H1 (cell line): Measurements from ENCODE around the gene ZNF511. TPM values are rescaled to one million over a fixed set of nuclear protein-coding genes. Genes with fewer than 3 reads are reported as not detected.

Experiments
- CTCF ChIA-PET: fragments of 300-600 bp; sonication (Branson Sonifier 250); formaldehyde crosslinking; loops from one replicate; lab custom pipeline; 2021; ENCODE audit not compliant: partially characterized antibody; lab: Charles Lee
- POLR2A ChIA-PET: fragments of 300-600 bp; sonication (Branson Sonifier 250); formaldehyde crosslinking; loops from one replicate; lab custom pipeline; 2021; ENCODE audit warnings: inconsistent platforms; ENCODE audit not compliant: partially characterized antibody; lab: Charles Lee
- DNase-seq, 2 experiments: peaks; one replicate each; pipeline versions ENCODE4 v3.0.0 to v3.0.0-alpha.2; 2010 to 2022; ENCODE audit warnings: low spot score in 2 of 2, low read depth in 1 of 2, mixed read lengths in 1 of 2
- FAIRE-seq: peaks from 2 replicates; lab custom pipeline; 2011; peaks lifted over from hg19 to GRCh38; lab: Jason Lieb, UNC
- H2AFZ ChIP-seq: 2 replicates; pipeline ENCODE4 v1.8.1; 2012; ENCODE audit warnings: low read length, inconsistent platforms
- H2AK5ac ChIP-seq: 2 replicates; pipeline ENCODE4 v1.6.1; 2013; ENCODE audit warnings: low read depth, low read length
- H2BK120ac ChIP-seq: replicated peaks from 2 replicates; pipeline ENCODE3; 2013; ENCODE audit warnings: low read depth, low read length, inconsistent platforms
- H2BK12ac ChIP-seq: 2 replicates; pipeline ENCODE4 v1.6.1; 2013; ENCODE audit warnings: low read depth, low read length
- H2BK15ac ChIP-seq: 2 replicates; pipeline ENCODE4 v1.6.1; 2013; ENCODE audit warnings: low read length
- H2BK20ac ChIP-seq: 2 replicates; pipeline ENCODE4 v1.6.1; 2013; ENCODE audit warnings: low read length
- H2BK5ac ChIP-seq: 2 replicates; pipeline ENCODE4 v1.6.1; 2013; ENCODE audit warnings: low read depth, low read length
- H3K14ac ChIP-seq: 2 replicates; pipeline ENCODE4 v1.6.1; 2013; ENCODE audit warnings: inconsistent platforms; ENCODE audit not compliant: insufficient read length
- H3K18ac ChIP-seq: 2 replicates; pipeline ENCODE4 v1.6.1; 2013; ENCODE audit warnings: low read length; ENCODE audit errors: extremely low read depth
- H3K23ac ChIP-seq: 2 replicates; pipeline ENCODE4 v1.6.1; 2013; ENCODE audit warnings: inconsistent platforms; ENCODE audit not compliant: insufficient read length
- H3K23me2 ChIP-seq: 2 replicates; pipeline ENCODE4 v1.6.1; 2013; ENCODE audit warnings: low read depth, low read length
- H3K27ac ChIP-seq: 2 replicates; pipeline ENCODE4 v1.6.1; 2011; ENCODE audit warnings: low read depth, low read length, inconsistent platforms
- H3K27me3 ChIP-seq, 4 experiments: replicated peaks in 1 of 4; 1 replicate in 1 of 4; 2 replicates in 3 of 4; pipeline versions ENCODE4 v1.6.1 to v1.8.1; 2011 to 2013; ENCODE audit warnings: low read length in 3 of 4, mild to moderate bottlenecking in 3 of 4, inconsistent platforms in 2 of 4, mixed read lengths in 2 of 4, moderate library complexity in 1 of 4; ENCODE audit not compliant: control insufficient read depth in 3 of 4, insufficient read depth in 3 of 4; ENCODE audit errors: extremely low read depth in 1 of 4
- H3K36me3 ChIP-seq, 4 experiments: 2 replicates each; pipeline versions ENCODE4 v1.6.1 to v1.8.1; 2011 to 2013; ENCODE audit warnings: mild to moderate bottlenecking in 4 of 4, low read length in 3 of 4, moderate library complexity in 2 of 4, control low read depth in 1 of 4, inconsistent platforms in 1 of 4; ENCODE audit not compliant: insufficient read depth in 4 of 4, control insufficient read depth in 2 of 4
- H3K4ac ChIP-seq: replicated peaks from 2 replicates; pipeline ENCODE3; 2013; ENCODE audit warnings: low read length, low read depth, mixed read lengths, inconsistent platforms; ENCODE audit not compliant: insufficient read length
- H3K4me1 ChIP-seq, 4 experiments: replicated peaks in 1 of 4; 1 replicate in 1 of 4; 2 replicates in 3 of 4; pipeline versions ENCODE4 v1.6.1 to v1.8.1; 2011 to 2013; ENCODE audit warnings: low read length in 3 of 4, inconsistent platforms in 2 of 4, mixed read lengths in 1 of 4; ENCODE audit not compliant: insufficient read depth in 4 of 4, control insufficient read depth in 3 of 4
- H3K4me2 ChIP-seq, 2 experiments: 2 replicates each; pipeline versions ENCODE4 v1.6.1 to v1.8.1; 2011 to 2013; ENCODE audit warnings: low read depth in 2 of 2, low read length in 2 of 2, control low read depth in 1 of 2, inconsistent platforms in 1 of 2, mild to moderate bottlenecking in 1 of 2; ENCODE audit not compliant: insufficient read depth in 1 of 2
- H3K4me3 ChIP-seq, 4 experiments: fragments of 200-600, 300-600 bp in 1 of 4; sonication (generic), shearing (Covaris generic), sonication (Bioruptor Twin) in 1 of 4; 2 replicates each; pipeline versions ENCODE4 v1.5.1 to v1.8.1; 2011 to 2016; ENCODE audit warnings: low read length in 4 of 4, low read depth in 3 of 4, control low read depth in 2 of 4, inconsistent platforms in 2 of 4, mild to moderate bottlenecking in 2 of 4, mixed read lengths in 1 of 4, moderate library complexity in 1 of 4; ENCODE audit not compliant: insufficient read depth in 2 of 4; ENCODE audit errors: extremely low read depth in 1 of 4
- H3K56ac ChIP-seq: replicated peaks from 2 replicates; pipeline ENCODE3; 2013; ENCODE audit warnings: low read depth, mild to moderate bottlenecking, mixed read lengths, low read length, inconsistent platforms; ENCODE audit not compliant: insufficient read length
- H3K79me1 ChIP-seq: 2 replicates; pipeline ENCODE4 v1.6.1; 2013; ENCODE audit warnings: low read depth, low read length, control low read depth
- H3K79me2 ChIP-seq, 2 experiments: 2 replicates each; pipeline versions ENCODE4 v1.6.1 to v1.8.1; 2012 to 2013; ENCODE audit warnings: low read length in 2 of 2, mild to moderate bottlenecking in 2 of 2, inconsistent platforms in 1 of 2; ENCODE audit not compliant: insufficient read depth in 2 of 2, control insufficient read depth in 1 of 2
- H3K9ac ChIP-seq, 4 experiments: replicated peaks in 1 of 4; 1 replicate in 1 of 4; 2 replicates in 3 of 4; pipeline versions ENCODE4 v1.6.1 to v1.8.1; 2011 to 2013; ENCODE audit warnings: low read depth in 3 of 4, low read length in 3 of 4, control low read depth in 2 of 4, mild to moderate bottlenecking in 2 of 4, moderate library complexity in 2 of 4, inconsistent platforms in 1 of 4; ENCODE audit errors: extremely low read depth in 1 of 4
- H3K9me3 ChIP-seq, 2 experiments: 2 replicates each; pipeline versions ENCODE4 v1.6.1 to v1.8.1; 2012 to 2013; ENCODE audit warnings: mild to moderate bottlenecking in 2 of 2, moderate library complexity in 2 of 2, control low read depth in 1 of 2, inconsistent platforms in 1 of 2, low read depth in 1 of 2, low read length in 1 of 2, mixed read lengths in 1 of 2; ENCODE audit not compliant: insufficient read depth in 2 of 2
- H4K20me1 ChIP-seq, 2 experiments: replicated peaks in 1 of 2; 2 replicates each; pipeline versions ENCODE3 to v1.8.1; 2011 to 2013; ENCODE audit warnings: inconsistent platforms in 2 of 2, low read length in 2 of 2, mild to moderate bottlenecking in 1 of 2; ENCODE audit not compliant: insufficient read depth in 2 of 2, control insufficient read depth in 1 of 2
- H4K5ac ChIP-seq: 2 replicates; pipeline ENCODE4 v1.6.1; 2013; ENCODE audit warnings: low read length, low read depth, mixed read lengths, inconsistent platforms; ENCODE audit not compliant: insufficient read length
- H4K8ac ChIP-seq: 2 replicates; pipeline ENCODE4 v1.8.0; 2013; ENCODE audit warnings: mild to moderate bottlenecking, moderate library complexity, low read length, inconsistent platforms; ENCODE audit not compliant: insufficient read depth; ENCODE audit errors: extremely low read depth
- H4K91ac ChIP-seq: replicated peaks from 2 replicates; pipeline ENCODE3; 2013; ENCODE audit warnings: low read length, mixed read lengths, inconsistent platforms; ENCODE audit not compliant: insufficient read length
- EZH2 ChIP-seq: fragments of 200-600 bp; sonication (generic); IDR thresholded peaks from 2 replicates; pipeline ENCODE4 v1.7.1; 2012; ENCODE audit warnings: low read depth, mild to moderate bottlenecking, moderate library complexity, low read length, inconsistent platforms; ENCODE audit not compliant: severe bottlenecking
- KDM4A ChIP-seq: IDR thresholded peaks from one replicate; pipeline ENCODE4 v1.7.1; 2012; ENCODE audit warnings: low read depth, mild to moderate bottlenecking, moderate library complexity, low read length, inconsistent platforms; ENCODE audit not compliant: severe bottlenecking
- RBBP5 ChIP-seq: IDR thresholded peaks from 2 replicates; pipeline ENCODE4 v1.7.1; 2012; ENCODE audit warnings: low read depth, mild to moderate bottlenecking, inconsistent platforms, low read length, moderate library complexity, borderline replicate concordance
- RNF2 ChIP-seq: fragments of 200-900, 300-1000 bp; sonication (generic); IDR thresholded peaks from 2 replicates; pipeline ENCODE4 v1.7.1; 2016; ENCODE audit warnings: borderline replicate concordance, low read depth, mild to moderate bottlenecking, antibody characterized with exemption, low read length; ENCODE audit not compliant: poor library complexity, severe bottlenecking; ENCODE audit errors: missing control alignments
- SAP30 ChIP-seq: fragments of 300-600 bp; sonication (generic); IDR thresholded peaks from 2 replicates; pipeline ENCODE4 v1.7.1; 2012; ENCODE audit warnings: low read length, moderate library complexity, mild to moderate bottlenecking, inconsistent platforms; ENCODE audit not compliant: insufficient read depth, insufficient replicate concordance
- SUZ12 ChIP-seq: fragments of 200-600 bp; sonication (generic); IDR thresholded peaks from 2 replicates; pipeline ENCODE4 v1.6.1; 2012; ENCODE audit warnings: mild to moderate bottlenecking, inconsistent platforms, low read length, moderate library complexity, mixed read lengths
- YY1 ChIP-seq: IDR thresholded peaks from 2 replicates; pipeline ENCODE4 v1.6.1; 2011; ENCODE audit warnings: low read depth, mild to moderate bottlenecking, low read length
- WGBS, 2 experiments: shearing (Covaris generic) in 1 of 2; methylation state at CpG; one replicate each; pipeline versions ENCODE4 v1.1.6 to v1.1.7; 2013 to 2015; ENCODE audit warnings: low lambda C conversion rate in 2 of 2, mixed read lengths in 2 of 2, inconsistent platforms in 1 of 2, low coverage in 1 of 2, missing lambda C conversion rate in 1 of 2; ENCODE audit not compliant: insufficient replicate concordance in 2 of 2, insufficient coverage in 1 of 2, insufficient read length in 1 of 2; ENCODE audit errors: extremely low coverage in 1 of 2, missing lambda C conversion rate in 1 of 2; 5-methylcytosine and 5-hydroxymethylcytosine counted together
- polyA plus RNA-seq, 7 experiments: library from polyadenylated mRNA; depleted of rRNA in 3 of 7; stranded (reverse) in 5 of 7; unstranded in 2 of 7; fragments of >200 nt in 5 of 7; fragments of 200-250 nt in 2 of 7; gene quantifications; 1 replicate in 5 of 7; 2 replicates in 1 of 7; 4 replicates in 1 of 7; pipeline versions ENCODE4 v1.2.1 to v1.2.3, GENCODE V29; 2011 to 2013; ENCODE audit warnings: missing spikeins in 2 of 7, mixed read lengths in 2 of 7
- total RNA-seq: library from RNA; stranded (reverse); fragmentation: NEBNext Ultra II Directional; extraction: Animal tissue kit (Norgen Biotek cat#: 25700); gene quantifications from 2 replicates; pipeline ENCODE4 v1.2.1, GENCODE V29; 2021

ZNF511 gene
- total and polyA plus RNA-seq, 2 of the 8 experiments (the other 6 are each of a cell fraction or from before 2014, with no cell fraction given): 55.4 to 71.7 TPM

GRCh38 chr10:133325440-133326222 lies 16.9 kb downstream of the ZNF511 start:
- Histone ChIP-seq H3K4ac (no peak overlapping the region), H2AFZ (0 out of 2 replicates have a peak overlapping the region, but pooled peaks have one; percentile 57), H3K23me2 (peaks cover 6% of the 10 kb centered on the region; the same call in 1 of the 2 replicates), H4K91ac (no peak overlapping the region), H3K79me1 (no peaks in the 10 kb centered on the region), H2AK5ac (no peak overlapping the region), H3K9ac (peak overlapping the region in 1 of 4 experiments; percentile 65; a peak in 1 of 7 replicates), H4K20me1 (peaks cover 0 to 2% of the 10 kb centered on the region in 2 experiments), H3K18ac (no peak overlapping the region; the same call in 1 of the 2 replicates), H4K8ac (peak overlapping the region; percentile 36), H3K4me3 (peak overlapping the region; percentile 45 to 69 (median 52)), H3K36me3 (no peaks in the 10 kb centered on the region), H3K27ac (no peak overlapping the region), H4K5ac (no peak overlapping the region), H2BK12ac (no peak overlapping the region), H3K79me2 (no peaks in the 10 kb centered on the region), H3K9me3 (peaks cover 0 to 2% of the 10 kb centered on the region in 2 experiments; a peak in 1 of 4 replicates), H3K23ac (no peak overlapping the region), H3K4me1 (peaks cover 0 to 27% (median 6%) of the 10 kb centered on the region in 4 experiments; a peak in 6 of 7 replicates), H3K56ac (no peak overlapping the region), H2BK20ac (no peak overlapping the region), H3K14ac (no peak overlapping the region), H2BK15ac (0 out of 2 replicates have a peak overlapping the region, but pooled peaks have one; percentile 29), H3K4me2 (peak overlapping the region; percentile 85 to 89), H2BK5ac (no peak overlapping the region), H2BK120ac (no peak overlapping the region), H3K27me3 (peaks cover 17 to 53% (median 45%) of the 10 kb centered on the region in 4 experiments)
- TF ChIP-seq SAP30 (no peak), EZH2 (peak; percentile 73), KDM4A (peak; percentile 75), RNF2 (no peak), YY1 (0 out of 2 replicates have a peak, but pooled peaks have one; percentile 41), RBBP5 (0 out of 2 replicates have a peak, but pooled peaks have one; percentile 49), SUZ12 (peak; percentile 88)
- ChIA-PET CTCF (interaction anchor here (1.4 kb wide), 1 partner anchor 26 kb away, joined by 3 read pairs; no protein-coding TSS in a partner anchor), POLR2A (interaction anchor here (0.6 to 0.7 kb wide), 2 partner anchors 43 to 79 kb away, joined by 3 to 4 read pairs; no protein-coding TSS in a partner anchor)
- no peak for FAIRE-seq
- DNase-seq: peak in 1 of 2 experiments; percentile 65
- 5% methylated on average over 71 of the region's 91 CpGs; no CpG with 5 or more reads in 1 of the 2 experiments for WGBS, 2 experiments
